Activated CD8-positive, alpha-beta memory T cell treated with anti-CD3 and anti-CD28 coated beads, Interleukin-2, amount 50 U/mL, for 4 hours (primary cell): ENCODE measurements around the gene GLS.
A peak's percentile ranks its signal among the peaks of the same experiment; 100 is the strongest.
"Not testable (repeated sequence)": the region's sequence is repeated elsewhere in the genome, so short reads cannot be mapped to it uniquely, and the experiment has no call there.

ENCODE experiments used
- DNase-seq: peaks from one replicate; pipeline ENCODE4 v3.0.0-alpha.2; 2020

The GLS gene

GRCh38 chr2:190856985-190857384 lies 23.6 kb upstream of the GLS start:
- DNase-seq: no peak

- no peak for DNase-seq
Observed at GRCh38 chr2:190858817-190859216, 21.8 kb upstream of the GLS start.

GRCh38 chr2:190859347-190860297 lies 21.0 kb upstream of the GLS start:
- DNase-seq: no peak

GRCh38 chr2:190860985-190861680 lies 19.5 kb upstream of the GLS start:
- DNase-seq: no peak

GRCh38 chr2:190862128-190862527 lies 18.5 kb upstream of the GLS start:
- DNase-seq: not testable (repeated sequence)

- DNase-seq: no peak
Observed at GRCh38 chr2:190862571-190862991, 18.0 kb upstream of the GLS start.

GRCh38 chr2:190863946-190864345 lies 16.7 kb upstream of the GLS start:
- no peak for DNase-seq

GRCh38 chr2:190864375-190864774 lies 16.2 kb upstream of the GLS start:
- no peak for DNase-seq

GRCh38 chr2:190867212-190867611 lies 13.4 kb upstream of the GLS start:
- DNase-seq: no peak

GRCh38 chr2:190867832-190868231 lies 12.8 kb upstream of the GLS start:
- DNase-seq: no peak

- no peak for DNase-seq
Observed at GRCh38 chr2:190869721-190870120, 10.9 kb upstream of the GLS start.

- not testable (repeated sequence) for DNase-seq
Observed at GRCh38 chr2:190873451-190873850, 7.2 kb upstream of the GLS start.

GRCh38 chr2:190875891-190876290 lies 4.7 kb upstream of the GLS start:
- DNase-seq: no peak

- no peak for DNase-seq
Observed at GRCh38 chr2:190876631-190877030, 4.0 kb upstream of the GLS start.

- no peak for DNase-seq
Observed at GRCh38 chr2:190877436-190877835, 3.2 kb upstream of the GLS start.

- DNase-seq: peak; percentile 58
Observed at GRCh38 chr2:190879474-190880377, 895 bp upstream of the GLS start.

- no peak for DNase-seq
Observed at GRCh38 chr2:190881084-190881597, 520 bp downstream of the GLS start.

GRCh38 chr2:190881598-190882410 lies 1.2 kb downstream of the GLS start:
- DNase-seq: peak; percentile 74

GRCh38 chr2:190882411-190882766 lies 1.8 kb downstream of the GLS start:
- no peak for DNase-seq

- DNase-seq: no peak
Observed at GRCh38 chr2:190882856-190883582, 2.4 kb downstream of the GLS start.

- not testable (repeated sequence) for DNase-seq
Observed at GRCh38 chr2:190885844-190886243, 5.2 kb downstream of the GLS start.
